WERI-Rb-1 (cell line): ENCODE data around the gene AFMID.
"Not testable (repeated sequence)": the region's sequence is repeated elsewhere in the genome, so short reads cannot be mapped to it uniquely, and the experiment has no call there.

ENCODE experiments used
- DNase-seq: peaks from one replicate; pipeline ENCODE4 v3.0.0-alpha.2; 2020
- H3K27ac ChIP-seq: fragments of 250-450 bp; sonication (Bioruptor Pico); 2 replicates; pipeline ENCODE4 v1.5.1; 2020; ENCODE audit warnings: mild to moderate bottlenecking, moderate library complexity
- H3K27me3 ChIP-seq: fragments of 250-450 bp; sonication (Bioruptor Pico); 2 replicates; pipeline ENCODE4 v1.5.1; 2021; ENCODE audit warnings: mild to moderate bottlenecking, low read depth, moderate library complexity; ENCODE audit not compliant: insufficient read depth, severe bottlenecking
- H3K36me3 ChIP-seq: fragments of 250-450 bp; sonication (Bioruptor Pico); 2 replicates; pipeline ENCODE4 v1.5.1; 2020; ENCODE audit warnings: mild to moderate bottlenecking, moderate library complexity
- H3K4me3 ChIP-seq: 2 replicates; pipeline ENCODE4 v1.5.1; 2011; ENCODE audit warnings: low read depth, mild to moderate bottlenecking, control low read depth, low read length
- H3K9me3 ChIP-seq: fragments of 250-450 bp; sonication (Bioruptor Pico); 2 replicates; pipeline ENCODE4 v1.5.1; 2021; ENCODE audit warnings: mild to moderate bottlenecking, moderate library complexity; ENCODE audit not compliant: severe bottlenecking
- CTCF ChIP-seq: IDR thresholded peaks from 2 replicates; pipeline ENCODE4 v1.5.1; 2011; ENCODE audit warnings: low read depth, mild to moderate bottlenecking, control low read depth, inconsistent platforms, low read length

The AFMID gene

GRCh38 chr17:78168242-78168902, 18.8 kb upstream of the AFMID start, which contains the start of gene SYNGR2:
SYNGR2 (plus strand) TSS chr17:78168581; CDS start chr17:78168617, 36 bp downstream.
- Histone ChIP-seq H3K4me3 (peak within 1 kb of the TSS; percentile 82), H3K27me3 (no peaks in the 10 kb centered on the region), H3K36me3 (peaks cover 29% of the 10 kb centered on the region), H3K9me3 (no peaks in the 10 kb centered on the region), H3K27ac (peak within 1 kb of the TSS; percentile 68)
- DNase-seq, result peak; percentile 93
- TF ChIP-seq CTCF, result no peak

- DNase-seq, result peak; percentile 81
- Histone ChIP-seq H3K27ac (peak overlapping the region; percentile 68; the same call in 1 of the 2 replicates), H3K9me3 (no peaks in the 10 kb centered on the region), H3K27me3 (no peaks in the 10 kb centered on the region), H3K36me3 (peaks cover 37% of the 10 kb centered on the region), H3K4me3 (peak overlapping the region; percentile 82)
- no peak for TF ChIP-seq CTCF
Measured at GRCh38 chr17:78168903-78169793, 18.0 kb upstream of the AFMID start.

GRCh38 chr17:78170692-78171590, 16.2 kb upstream of the AFMID start:
- Histone ChIP-seq H3K9me3 (no peaks in the 10 kb centered on the region), H3K27ac (no peak overlapping the region), H3K27me3 (no peaks in the 10 kb centered on the region), H3K36me3 (peaks cover 55% of the 10 kb centered on the region), H3K4me3 (no peak overlapping the region)
- TF ChIP-seq CTCF, result no peak
- no peak for DNase-seq

- peaks cover 61% of the 10 kb centered on the region for H3K36me3 ChIP-seq
- H3K27me3 ChIP-seq, H3K9me3 ChIP-seq, H3K27ac ChIP-seq, H3K4me3 ChIP-seq, DNase-seq: not testable (repeated sequence)
Measured at GRCh38 chr17:78171591-78172248, 15.4 kb upstream of the AFMID start.

- DNase-seq, result no peak
- H3K9me3 ChIP-seq, result no peaks in the 10 kb centered on the region
- H3K27me3 ChIP-seq, result no peaks in the 10 kb centered on the region
- H3K27ac ChIP-seq, result no peak overlapping the region
- TF ChIP-seq CTCF, result no peak
- H3K36me3 ChIP-seq, result peaks cover 68% of the 10 kb centered on the region
- H3K4me3 ChIP-seq, result no peak overlapping the region
Measured at GRCh38 chr17:78172249-78173051, 14.7 kb upstream of the AFMID start.
